Uterus (tissue), 2 donors: ENCODE data around the gene DTNBP1.

ENCODE experiments used
- CTCF ChIP-seq, 4 experiments: fragments of 200-600 bp in 2 of 4; fragments of 450-650 bp in 2 of 4; sonication (generic) in 2 of 4; IDR thresholded peaks; one replicate each; pipeline ENCODE4 v1.5.1; 2016 to 2019; ENCODE audit warnings: antibody characterized with exemption in 4 of 4, mild to moderate bottlenecking in 2 of 4, moderate library complexity in 1 of 4
- POLR2A ChIP-seq, 2 donors: fragments of 450-650 bp; IDR thresholded peaks; one replicate each; pipeline ENCODE4 v1.6.1; 2016; ENCODE audit warnings: antibody characterized with exemption in 2 of 2, mild to moderate bottlenecking in 1 of 2, moderate library complexity in 1 of 2

- TF ChIP-seq CTCF (IDR thresholded peaks at IDR 0.05) (no peak), POLR2A (IDR thresholded peaks at IDR 0.05) (no peak)
Observed at GRCh38 chr6:15513801-15514711, 148.8 kb downstream of the DTNBP1 start.
